NCI-H2081 treated with DMSO at 0.1 percent for 48 hours (cell line): Measurements from ENCODE around the gene PGAM5.
A peak's percentile ranks its signal among the peaks of the same experiment; 100 is the strongest.
"Not testable (repeated sequence)": the region's sequence is repeated elsewhere in the genome, so short reads cannot be mapped to it uniquely, and the experiment has no call there.

Experiments
- DNase-seq: peaks from one replicate; lab custom pipeline; 2025; lab: John Stamatoyannopoulos, UW

Gene PGAM5

GRCh38 chr12:132753670-132754069 lies 43.0 kb downstream of the PGAM5 start:
- not testable (repeated sequence) for DNase-seq

GRCh38 chr12:132754160-132754932 lies 43.7 kb downstream of the PGAM5 start:
- DNase-seq: no peak

GRCh38 chr12:132758825-132759224 lies 48.2 kb downstream of the PGAM5 start:
- DNase-seq: not testable (repeated sequence)

- DNase-seq: no peak
Measured at GRCh38 chr12:132759359-132759758, 48.7 kb downstream of the PGAM5 start.

GRCh38 chr12:132761032-132761920 lies 50.6 kb downstream of the PGAM5 start, which contains the start of gene ANKLE2:
ANKLE2 (minus strand) TSS chr12:132761832; CDS start chr12:132761798, 34 bp downstream.
- no peak for DNase-seq

GRCh38 chr12:132761921-132762583 lies 51.4 kb downstream of the PGAM5 start:
- DNase-seq: peak; percentile 16

GRCh38 chr12:132764231-132764630 lies 53.6 kb downstream of the PGAM5 start:
- DNase-seq: no peak

- no peak for DNase-seq
Measured at GRCh38 chr12:132765361-132765760, 54.7 kb downstream of the PGAM5 start.

- no peak for DNase-seq
Measured at GRCh38 chr12:132766380-132767085, 55.9 kb downstream of the PGAM5 start.

- no peak for DNase-seq
Measured at GRCh38 chr12:132771126-132771838, 60.6 kb downstream of the PGAM5 start.
